ENCODE results near the gene TSPEAR. TPM values are rescaled to one million over a fixed set of nuclear protein-coding genes. Genes with fewer than 3 reads are reported as not detected.

Gene TSPEAR
- total and polyA plus RNA-seq, 9 of the 15 experiments (the other 6 are each of a cell fraction or from before 2014, with no cell fraction given) = not detected

DNA sequence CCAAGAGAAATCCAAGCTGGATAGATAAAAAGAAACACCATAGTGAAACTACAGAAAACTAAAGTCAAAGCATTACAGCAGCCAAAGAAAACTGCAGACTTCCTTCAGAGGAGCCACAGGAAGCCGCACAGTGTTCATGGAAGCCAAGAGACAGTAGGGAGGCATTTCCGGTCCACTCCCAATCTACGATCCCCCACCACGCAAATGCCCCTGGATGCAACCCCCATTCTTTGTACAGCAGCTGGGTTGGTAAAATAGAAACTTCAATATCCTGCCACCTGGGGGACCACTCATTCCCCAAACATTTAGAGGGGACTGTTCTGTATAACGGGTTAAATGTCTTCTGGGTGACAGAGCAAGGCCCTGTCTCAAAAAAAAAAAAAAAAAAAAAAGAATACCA lies 43.9 kb upstream of the TSPEAR start (continued):
- TF ChIP-seq GABPB2 (CRISPR knock-in tag; conservative IDR thresholded peaks at IDR 0.05) (no peak), ZNF699 (CRISPR knock-in tag; IDR thresholded peaks at IDR 0.05; ENCODE audit: insufficient replicate concordance) (no peak), ZNF324 (CRISPR knock-in tag; IDR thresholded peaks at IDR 0.05) (no peak), CBX2 (IDR thresholded peaks at IDR 0.05; ENCODE audit: insufficient read depth, low read length, poor library complexity, severe bottlenecking) (no peak), HDAC1 (IDR thresholded peaks at IDR 0.05) (no peak), RAD21 (CRISPR knock-in tag; conservative IDR thresholded peaks at IDR 0.05 in 1 of 2, IDR thresholded peaks at IDR 0.05 in 1 of 2) (peak in 1 of 2 experiments; percentile 38; a peak in 2 of 4 replicates), POLR2H (tag; IDR thresholded peaks at IDR 0.05; ENCODE audit: low read depth) (no peak), RAD51 (IDR thresholded peaks at IDR 0.05; ENCODE audit: borderline replicate concordance, low read depth) (no peak), PCBP1 (IDR thresholded peaks at IDR 0.05; ENCODE audit: low read depth, low read length, poor library complexity, severe bottlenecking) (no peak), USF2 (CRISPR knock-in tag; IDR thresholded peaks at IDR 0.05) (no peak)

- H3K4me3 ChIP-seq = no peak overlapping the region
- 20% methylated on average over 19 of the region's 19 CpGs for WGBS (ENCODE audit: insufficient coverage, low coverage, missing lambda C conversion rate)
- no peaks in the 10 kb centered on the region for H3K79me2 ChIP-seq (ENCODE audit: control insufficient read depth, insufficient read depth, low read length)
- H3K27me3 ChIP-seq (ENCODE audit: control insufficient read depth in 2 of 2, insufficient read depth in 2 of 2, low read length in 2 of 2) = peaks cover 53 to 70% of the 10 kb centered on the region in 2 experiments
- H3K4me2 ChIP-seq (ENCODE audit: insufficient read depth, low read length) = no peak overlapping the region
- intact Hi-C loops (cut with micrococcal nuclease) = no loop called here
- no peak overlapping the region for H3K9ac ChIP-seq (ENCODE audit: insufficient read depth in 1 of 2, low read depth in 2 of 2, low read length in 2 of 2)
- no peaks in the 10 kb centered on the region for H3K36me3 ChIP-seq (ENCODE audit: control insufficient read depth, insufficient read depth, low read length)
- CTCF ChIA-PET (ENCODE audit: low intra/inter-chr PET ratio) = no interaction called here
- BruUV-seq (replicated peaks) = no TSS peak
- H2AFZ ChIP-seq (ENCODE audit: low read depth, low read length) = no peak overlapping the region
- H3K9me3 ChIP-seq (replicated peaks; ENCODE audit: control insufficient read depth, insufficient read depth, low read depth, low read length) = no peaks in the 10 kb centered on the region
- peaks cover 0 to 42% of the 10 kb centered on the region in 2 experiments; a peak in 2 of 5 replicates for H3K4me1 ChIP-seq (replicated peaks in 1 of 2; ENCODE audit: control insufficient read depth in 2 of 2, insufficient read depth in 2 of 2, low read length in 2 of 2)
- DNase-seq (ENCODE audit: extremely low read depth in 1 of 4, low spot score in 3 of 4) = no peak
- H4K20me1 ChIP-seq (replicated peaks; ENCODE audit: control insufficient read depth, insufficient read depth, low read length) = 0 out of 2 replicates have a peak, but pooled peaks cover 3% of the 10 kb centered on the region
- in situ Hi-C loops (cut with MboI) = no loop called here
- POLR2A ChIA-PET = interaction anchor here (1.1 kb wide), 1 partner anchor 9 kb away, joined by 3 read pairs; no protein-coding TSS in a partner anchor
- no peak for ATAC-seq
- FAIRE-seq = no peak
- H3K27ac ChIP-seq (ENCODE audit: extremely low read depth, low read depth, low read length) = no peak overlapping the region
- H3K9me1 ChIP-seq (ENCODE audit: control insufficient read depth, insufficient read depth, low read length) = no peaks in the 10 kb centered on the region
- TF ChIP-seq ZNF354B (CRISPR knock-in tag; IDR thresholded peaks at IDR 0.05) = no peak
- TF ChIP-seq CBX8 (IDR thresholded peaks at IDR 0.05; ENCODE audit: borderline replicate concordance, extremely low read depth, low read depth, low read length, poor library complexity, severe bottlenecking) = no peak
- TF ChIP-seq RBM25 (IDR thresholded peaks at IDR 0.05; ENCODE audit: low read depth, low read length, severe bottlenecking) = no peak
These were observed 42.0 kb upstream of the TSPEAR start for GRCh38 chr21:44753357-44753756.
